HEK293 (cell line): ENCODE data around the gene GALNTL6.

Experiments
- BCL11A ChIP-seq: fragments of 450-650 bp; formaldehyde crosslinking; IDR thresholded peaks from 2 replicates; pipeline ENCODE4 v1.5.1; 2016; ENCODE audit warnings: low read depth, missing biosample characterization, missing genetic modification characterization
- ELK4 ChIP-seq: IDR thresholded peaks from 2 replicates; pipeline ENCODE4 v1.6.1; 2011; ENCODE audit warnings: mild to moderate bottlenecking, low read depth, low read length, borderline replicate concordance
- GLIS2 ChIP-seq: fragments of 450-650 bp; formaldehyde crosslinking; IDR thresholded peaks from 2 replicates; pipeline ENCODE4 v1.5.1; 2016; ENCODE audit warnings: missing biosample characterization, missing genetic modification characterization
- KLF1 ChIP-seq: fragments of 450-650 bp; formaldehyde crosslinking; IDR thresholded peaks from 2 replicates; pipeline ENCODE4 v1.5.1; 2016; ENCODE audit warnings: missing biosample characterization, missing genetic modification characterization
- KLF7 ChIP-seq: fragments of 450-650 bp; formaldehyde crosslinking; IDR thresholded peaks from 2 replicates; pipeline ENCODE4 v1.5.1; 2016; ENCODE audit warnings: missing biosample characterization, missing genetic modification characterization, borderline replicate concordance
- PRDM1 ChIP-seq: fragments of 450-650 bp; formaldehyde crosslinking; IDR thresholded peaks from 2 replicates; pipeline ENCODE4; 2016; ENCODE audit warnings: missing biosample characterization, missing genetic modification characterization
- PRDM10 ChIP-seq: fragments of 450-650 bp; formaldehyde crosslinking; IDR thresholded peaks from 2 replicates; pipeline ENCODE4 v1.5.1; 2016; ENCODE audit warnings: missing biosample characterization, missing genetic modification characterization
- PRDM4 ChIP-seq: fragments of 450-650 bp; formaldehyde crosslinking; IDR thresholded peaks from 2 replicates; pipeline ENCODE4 v1.5.1; 2017; ENCODE audit warnings: missing biosample characterization, missing genetic modification characterization
- SP7 ChIP-seq: fragments of 450-650 bp; formaldehyde crosslinking; IDR thresholded peaks from 2 replicates; pipeline ENCODE4 v1.5.1; 2016; ENCODE audit warnings: missing biosample characterization, missing genetic modification characterization
- ZBTB7A ChIP-seq: fragments of 450-650 bp; formaldehyde crosslinking; IDR thresholded peaks from 2 replicates; pipeline ENCODE4 v1.5.1; 2016; ENCODE audit warnings: low read depth, missing biosample characterization, missing genetic modification characterization
- ZFP37 ChIP-seq: fragments of 450-650 bp; formaldehyde crosslinking; IDR thresholded peaks from 2 replicates; pipeline ENCODE4 v1.5.1; 2016; ENCODE audit warnings: missing biosample characterization, missing genetic modification characterization
- ZNF121 ChIP-seq: fragments of 450-650 bp; formaldehyde crosslinking; IDR thresholded peaks from 2 replicates; pipeline ENCODE4 v1.5.1; 2016; ENCODE audit warnings: missing biosample characterization, missing genetic modification characterization
- ZNF19 ChIP-seq: fragments of 450-650 bp; formaldehyde crosslinking; IDR thresholded peaks from 2 replicates; pipeline ENCODE4; 2016; ENCODE audit warnings: missing biosample characterization, missing genetic modification characterization, low read depth
- ZNF211 ChIP-seq: fragments of 450-650 bp; formaldehyde crosslinking; IDR thresholded peaks from 2 replicates; pipeline ENCODE4 v1.5.1; 2016; ENCODE audit warnings: low read depth, missing biosample characterization, missing genetic modification characterization
- ZNF24 ChIP-seq: fragments of 450-650 bp; formaldehyde crosslinking; IDR thresholded peaks from 2 replicates; pipeline ENCODE4 v1.5.1; 2016; ENCODE audit warnings: missing biosample characterization, missing genetic modification characterization
- ZNF335 ChIP-seq: fragments of 450-650 bp; formaldehyde crosslinking; conservative IDR thresholded peaks from 2 replicates; pipeline ENCODE4 v1.5.1; 2016; ENCODE audit warnings: missing biosample characterization, missing genetic modification characterization
- ZNF354C ChIP-seq: fragments of 450-650 bp; formaldehyde crosslinking; IDR thresholded peaks from 2 replicates; pipeline ENCODE4 v1.5.1; 2016; ENCODE audit warnings: missing biosample characterization, missing genetic modification characterization, low read depth, borderline replicate concordance
- ZNF366 ChIP-seq: fragments of 450-650 bp; formaldehyde crosslinking; conservative IDR thresholded peaks from 2 replicates; pipeline ENCODE4 v1.5.1; 2016; ENCODE audit warnings: missing biosample characterization, missing genetic modification characterization
- ZNF394 ChIP-seq: fragments of 450-650 bp; formaldehyde crosslinking; IDR thresholded peaks from 2 replicates; pipeline ENCODE4 v1.5.1; 2016; ENCODE audit warnings: missing biosample characterization, missing genetic modification characterization, mild to moderate bottlenecking, moderate library complexity, borderline replicate concordance
- ZNF433 ChIP-seq: fragments of 450-650 bp; formaldehyde crosslinking; IDR thresholded peaks from 2 replicates; pipeline ENCODE4 v1.5.1; 2016; ENCODE audit warnings: missing biosample characterization, missing genetic modification characterization, low read depth
- ZNF48 ChIP-seq: fragments of 450-650 bp; formaldehyde crosslinking; IDR thresholded peaks from 2 replicates; pipeline ENCODE4 v1.5.1; 2016; ENCODE audit warnings: missing biosample characterization, missing genetic modification characterization
- ZNF585B ChIP-seq: fragments of 450-650 bp; formaldehyde crosslinking; IDR thresholded peaks from 2 replicates; pipeline ENCODE4 v1.5.1; 2016; ENCODE audit warnings: missing biosample characterization, missing genetic modification characterization
- ZNF610 ChIP-seq: fragments of 450-650 bp; formaldehyde crosslinking; IDR thresholded peaks from 2 replicates; pipeline ENCODE4 v1.5.1; 2016; ENCODE audit warnings: missing biosample characterization, missing genetic modification characterization, borderline replicate concordance
- ZNF645 ChIP-seq: fragments of 450-650 bp; formaldehyde crosslinking; IDR thresholded peaks from 2 replicates; pipeline ENCODE4; 2016; ENCODE audit warnings: missing biosample characterization, missing genetic modification characterization
- ZNF660 ChIP-seq: fragments of 450-650 bp; IDR thresholded peaks from 2 replicates; pipeline ENCODE4 v1.5.1; 2018; ENCODE audit warnings: missing biosample characterization, mild to moderate bottlenecking, missing genetic modification characterization
- ZNF76 ChIP-seq: fragments of 450-650 bp; formaldehyde crosslinking; IDR thresholded peaks from 2 replicates; pipeline ENCODE4; 2016; ENCODE audit warnings: low read depth, missing biosample characterization, missing genetic modification characterization, borderline replicate concordance
- ZNF776 ChIP-seq: fragments of 450-650 bp; formaldehyde crosslinking; IDR thresholded peaks from 2 replicates; pipeline ENCODE4 v1.5.0; 2017; ENCODE audit warnings: missing biosample characterization, missing genetic modification characterization, borderline replicate concordance
- ZNF843 ChIP-seq: fragments of 450-650 bp; formaldehyde crosslinking; IDR thresholded peaks from 2 replicates; pipeline ENCODE4 v1.5.1; 2016; ENCODE audit warnings: missing biosample characterization, missing genetic modification characterization
- TF ChIP-seq, protein P1 (sequence below): fragments of 450-650 bp; formaldehyde crosslinking; IDR thresholded peaks from 2 replicates; pipeline ENCODE4 v1.5.1; 2017; ENCODE audit warnings: missing biosample characterization, missing genetic modification characterization
- TF ChIP-seq, protein P2 (sequence below): fragments of 450-650 bp; formaldehyde crosslinking; IDR thresholded peaks from 2 replicates; pipeline ENCODE4 v1.5.1; 2016; ENCODE audit warnings: missing biosample characterization, missing genetic modification characterization

GALNTL6 gene

DNA sequence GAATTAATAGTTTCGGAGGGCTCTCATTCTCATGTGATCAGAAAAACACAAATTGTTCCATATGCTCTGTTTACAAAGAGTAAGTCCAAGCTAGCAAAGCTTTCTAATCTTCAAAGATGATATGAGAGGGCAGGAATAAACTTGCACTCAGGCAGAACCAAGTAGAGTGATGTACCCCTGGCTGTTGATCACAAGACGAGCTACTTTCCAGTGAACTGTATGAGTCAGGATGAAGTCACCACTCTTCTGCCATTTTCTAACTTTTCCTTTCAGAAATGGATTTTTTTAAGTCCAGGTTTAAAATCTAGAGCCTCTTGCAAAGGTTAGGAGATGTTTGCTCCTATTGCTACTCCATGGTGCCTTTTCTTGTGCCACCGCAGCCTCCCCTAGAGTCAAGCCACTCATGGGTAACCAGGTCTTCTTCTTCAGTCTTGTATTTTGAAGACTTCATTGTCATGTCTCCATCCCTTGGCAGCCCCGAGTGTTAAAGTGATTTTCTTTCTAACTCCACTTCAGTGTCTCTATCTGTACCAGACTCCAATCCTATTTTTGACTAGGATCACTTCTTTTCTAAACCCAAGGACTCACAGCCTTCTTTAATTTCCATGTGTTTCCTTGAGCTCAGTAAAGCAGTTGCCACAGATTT is 1183.5 kb downstream of the GALNTL6 start (continued):
- TF ChIP-seq GLIS2 (tag by site-specific recombination) (no peak), ZNF843 (tag by site-specific recombination) (no peak), ZBTB7A (tag by site-specific recombination) (no peak), ZNF24 (peak; percentile 62; the same call in 1 of the 2 replicates), ZNF585B (no peak), ZNF366 (peak; percentile 62; the same call in 1 of the 2 replicates), ZFP37 (tag by site-specific recombination) (no peak), PRDM4 (tag by site-specific recombination) (no peak), ELK4 (no peak), SP7 (tag by site-specific recombination) (peak; percentile 49; the same call in 1 of the 2 replicates), ZNF211 (tag by site-specific recombination) (no peak), ZNF610 (tag by site-specific recombination) (no peak), KLF7 (tag by site-specific recombination) (no peak), ZNF645 (tag by site-specific recombination) (no peak), ZNF121 (tag by site-specific recombination) (no peak), ZNF394 (peak; percentile 51; the same call in 1 of the 2 replicates), ZNF433 (tag by site-specific recombination) (no peak), ZNF776 (tag by site-specific recombination) (no peak), ZNF660 (tag by site-specific recombination) (peak; percentile 87; the same call in 1 of the 2 replicates), ZNF354C (no peak), ZNF76 (tag by site-specific recombination) (no peak), ZNF335 (tag by site-specific recombination) (0 out of 2 replicates have a peak, but pooled peaks have one; percentile 22), ZNF48 (tag by site-specific recombination) (no peak), PRDM1 (tag by site-specific recombination) (0 out of 2 replicates have a peak, but pooled peaks have one; percentile 9), KLF1 (tag by site-specific recombination) (no peak), BCL11A (tag by site-specific recombination) (no peak), ZNF19 (tag by site-specific recombination) (no peak), PRDM10 (tag by site-specific recombination) (peak; percentile 76)
- TF ChIP-seq, protein P1, sequence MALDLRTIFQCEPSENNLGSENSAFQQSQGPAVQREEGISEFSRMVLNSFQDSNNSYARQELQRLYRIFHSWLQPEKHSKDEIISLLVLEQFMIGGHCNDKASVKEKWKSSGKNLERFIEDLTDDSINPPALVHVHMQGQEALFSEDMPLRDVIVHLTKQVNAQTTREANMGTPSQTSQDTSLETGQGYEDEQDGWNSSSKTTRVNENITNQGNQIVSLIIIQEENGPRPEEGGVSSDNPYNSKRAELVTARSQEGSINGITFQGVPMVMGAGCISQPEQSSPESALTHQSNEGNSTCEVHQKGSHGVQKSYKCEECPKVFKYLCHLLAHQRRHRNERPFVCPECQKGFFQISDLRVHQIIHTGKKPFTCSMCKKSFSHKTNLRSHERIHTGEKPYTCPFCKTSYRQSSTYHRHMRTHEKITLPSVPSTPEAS (tag by site-specific recombination), result no peak
- TF ChIP-seq, protein P2, sequence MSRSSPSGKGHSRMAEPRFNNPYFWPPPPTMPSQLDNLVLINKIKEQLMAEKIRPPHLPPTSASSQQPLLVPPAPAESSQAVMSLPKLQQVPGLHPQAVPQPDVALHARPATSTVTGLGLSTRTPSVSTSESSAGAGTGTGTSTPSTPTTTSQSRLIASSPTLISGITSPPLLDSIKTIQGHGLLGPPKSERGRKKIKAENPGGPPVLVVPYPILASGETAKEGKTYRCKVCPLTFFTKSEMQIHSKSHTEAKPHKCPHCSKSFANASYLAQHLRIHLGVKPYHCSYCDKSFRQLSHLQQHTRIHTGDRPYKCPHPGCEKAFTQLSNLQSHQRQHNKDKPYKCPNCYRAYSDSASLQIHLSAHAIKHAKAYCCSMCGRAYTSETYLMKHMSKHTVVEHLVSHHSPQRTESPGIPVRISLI (tag by site-specific recombination), result 0 out of 2 replicates have a peak, but pooled peaks have one; percentile 18
